Stimulated activated CD8-positive, alpha-beta memory T cell treated with anti-CD3 and anti-CD28 coated beads, Interleukin-15, amount 100 ng/mL, for 24 hours (primary cell): Measurements from ENCODE around the gene HPS1.
A peak's percentile ranks its signal among the peaks of the same experiment; 100 is the strongest.

ENCODE experiments used
- DNase-seq: peaks from one replicate; pipeline ENCODE4 v3.0.0-alpha.2; 2020; ENCODE audit warnings: low read depth

The HPS1 gene

GRCh38 chr10:98446661-98447221 is at the start of gene HPS1:
TSS of gene HPS1 (minus strand) at chr10:98446935. CDS start at chr10:98443240, 3,695 bp downstream.
- peak; percentile 73 for DNase-seq

- no peak for DNase-seq
Measured at GRCh38 chr10:98492763-98493162, 46.0 kb upstream of the HPS1 start.

DNA sequence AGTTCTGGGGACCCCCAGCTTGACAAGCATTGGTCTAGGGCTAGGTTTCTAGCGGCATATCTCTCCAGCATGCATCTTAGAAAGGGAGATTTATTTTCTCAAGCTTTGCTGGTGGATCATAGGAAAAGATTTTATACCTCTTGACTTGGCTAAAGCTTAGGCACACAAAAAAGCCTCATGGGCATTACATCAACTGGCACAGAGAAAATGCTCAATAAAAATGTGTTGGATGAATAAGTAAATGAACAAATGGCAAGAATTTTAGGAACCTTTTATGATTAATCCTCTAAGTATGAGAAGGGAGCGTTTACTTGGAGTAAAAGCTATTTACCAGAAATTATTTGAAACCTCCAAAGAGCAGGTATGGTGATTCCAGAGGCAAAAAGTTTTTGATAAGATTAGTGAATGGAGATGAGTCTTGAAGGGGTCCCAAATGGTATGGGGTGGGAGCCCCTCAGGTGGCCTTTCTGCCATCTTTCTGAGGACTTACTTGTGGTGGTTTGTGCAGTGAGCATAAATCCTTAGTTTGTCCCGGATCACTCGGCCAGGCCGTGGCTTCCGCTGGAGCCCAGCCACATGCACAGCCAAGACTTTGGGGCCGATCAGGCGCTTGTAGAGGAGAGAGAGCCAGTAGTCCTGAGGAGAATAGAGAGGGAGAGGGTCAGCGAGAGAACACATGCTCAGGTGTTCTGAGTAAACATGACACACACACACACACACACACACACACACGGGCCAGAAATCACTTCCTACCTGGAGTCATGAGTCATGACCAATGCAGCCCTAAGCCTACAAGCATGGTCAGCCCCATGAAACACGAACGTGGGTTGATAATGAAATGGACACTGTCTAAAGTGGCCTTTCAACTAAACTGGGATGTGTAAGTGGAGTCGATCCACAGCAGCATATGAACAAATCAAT is 43.1 kb upstream of the HPS1 start:
- no peak for DNase-seq

GRCh38 chr10:98488669-98489430 is 42.1 kb upstream of the HPS1 start:
- no peak for DNase-seq

- DNase-seq: no peak
Measured at GRCh38 chr10:98487649-98488048, 40.9 kb upstream of the HPS1 start.

DNA sequence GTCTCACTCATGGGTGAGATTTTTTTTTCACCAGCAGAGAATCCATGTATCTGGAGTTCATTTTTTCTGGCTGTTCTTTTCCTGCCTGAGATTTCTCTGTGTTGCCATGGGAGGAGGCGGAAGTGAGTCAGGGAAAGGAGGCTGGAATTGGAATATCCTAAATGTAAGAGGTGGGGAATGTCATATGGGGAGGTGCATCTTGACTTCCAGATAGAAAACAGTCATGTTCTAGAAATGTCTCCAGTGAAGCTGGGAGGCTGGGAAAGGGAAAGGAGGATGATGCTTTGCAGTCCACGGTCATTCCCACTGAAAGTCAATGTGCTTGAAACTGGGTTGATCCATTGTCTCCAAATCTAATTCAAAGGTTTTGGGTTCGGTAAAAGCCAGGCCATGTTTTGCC is 39.7 kb upstream of the HPS1 start:
- no peak for DNase-seq

GRCh38 chr10:98485959-98486358 is 39.2 kb upstream of the HPS1 start:
- no peak for DNase-seq

DNA sequence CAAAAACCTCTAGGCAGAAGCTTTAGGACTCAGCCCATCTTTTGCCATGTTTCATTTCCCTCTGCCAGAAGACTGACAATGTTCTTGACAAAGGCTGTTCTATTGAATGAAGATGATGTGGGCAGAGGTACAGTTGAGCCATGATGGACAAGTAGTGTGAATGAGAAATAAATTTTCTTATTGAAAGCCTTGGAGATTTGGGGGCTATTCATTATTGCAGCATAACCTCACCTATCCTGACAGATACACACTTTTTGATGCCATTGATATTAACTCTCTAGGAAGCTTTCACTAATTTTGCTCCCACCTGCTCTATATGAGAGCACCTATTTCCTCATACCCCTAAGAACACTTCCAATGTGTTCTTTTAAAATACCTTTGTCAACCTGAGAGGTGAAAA is 36.9 kb upstream of the HPS1 start:
- DNase-seq: no peak

DNA sequence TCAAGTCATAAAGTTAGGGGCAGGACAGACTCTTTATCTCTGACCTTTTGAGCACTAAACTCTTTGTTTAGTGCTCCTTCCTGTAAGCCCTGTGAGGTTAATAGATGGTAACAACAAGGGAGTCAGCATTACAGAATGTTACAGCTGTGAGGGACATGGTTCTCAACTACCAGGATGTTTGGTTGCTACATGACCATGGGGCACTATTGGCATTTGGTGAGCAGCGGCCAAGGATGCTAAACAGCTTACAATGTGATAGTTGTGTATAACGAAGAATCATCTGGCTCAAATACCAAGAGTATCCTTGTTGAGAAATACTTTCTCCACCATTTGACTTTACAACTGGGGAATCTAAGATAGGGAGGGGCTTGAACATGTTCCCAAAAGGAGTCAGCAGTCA is 35.4 kb upstream of the HPS1 start:
- no peak for DNase-seq

GRCh38 chr10:98481404-98481945 is 34.7 kb upstream of the HPS1 start:
- DNase-seq: no peak

GRCh38 chr10:98478430-98479222 is 31.9 kb upstream of the HPS1 start:
- DNase-seq: no peak

GRCh38 chr10:98477861-98478260 is 31.1 kb upstream of the HPS1 start:
- no peak for DNase-seq

- no peak for DNase-seq
Measured at GRCh38 chr10:98474628-98475027, 27.9 kb upstream of the HPS1 start.

GRCh38 chr10:98472196-98472595 is 25.5 kb upstream of the HPS1 start:
- DNase-seq: no peak

DNA sequence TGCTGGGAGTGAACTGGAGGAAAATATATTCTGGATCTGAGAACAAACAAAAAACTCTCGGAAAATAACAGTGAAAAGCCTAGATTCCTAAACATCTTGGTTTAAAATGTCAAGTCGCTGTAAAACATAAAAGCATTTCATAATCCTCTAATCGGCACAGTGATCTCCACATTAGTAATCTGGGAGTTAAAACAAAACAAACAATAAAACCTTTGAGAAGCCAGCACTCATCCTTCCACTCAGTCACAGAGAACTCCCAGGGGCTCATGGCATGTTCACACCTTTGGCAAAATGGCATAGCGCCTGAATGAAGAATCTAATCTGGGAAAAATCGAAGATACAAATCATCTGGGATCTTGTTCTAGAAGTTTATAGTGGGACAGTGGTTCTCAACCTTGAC is 24.1 kb upstream of the HPS1 start:
- DNase-seq: no peak

DNA sequence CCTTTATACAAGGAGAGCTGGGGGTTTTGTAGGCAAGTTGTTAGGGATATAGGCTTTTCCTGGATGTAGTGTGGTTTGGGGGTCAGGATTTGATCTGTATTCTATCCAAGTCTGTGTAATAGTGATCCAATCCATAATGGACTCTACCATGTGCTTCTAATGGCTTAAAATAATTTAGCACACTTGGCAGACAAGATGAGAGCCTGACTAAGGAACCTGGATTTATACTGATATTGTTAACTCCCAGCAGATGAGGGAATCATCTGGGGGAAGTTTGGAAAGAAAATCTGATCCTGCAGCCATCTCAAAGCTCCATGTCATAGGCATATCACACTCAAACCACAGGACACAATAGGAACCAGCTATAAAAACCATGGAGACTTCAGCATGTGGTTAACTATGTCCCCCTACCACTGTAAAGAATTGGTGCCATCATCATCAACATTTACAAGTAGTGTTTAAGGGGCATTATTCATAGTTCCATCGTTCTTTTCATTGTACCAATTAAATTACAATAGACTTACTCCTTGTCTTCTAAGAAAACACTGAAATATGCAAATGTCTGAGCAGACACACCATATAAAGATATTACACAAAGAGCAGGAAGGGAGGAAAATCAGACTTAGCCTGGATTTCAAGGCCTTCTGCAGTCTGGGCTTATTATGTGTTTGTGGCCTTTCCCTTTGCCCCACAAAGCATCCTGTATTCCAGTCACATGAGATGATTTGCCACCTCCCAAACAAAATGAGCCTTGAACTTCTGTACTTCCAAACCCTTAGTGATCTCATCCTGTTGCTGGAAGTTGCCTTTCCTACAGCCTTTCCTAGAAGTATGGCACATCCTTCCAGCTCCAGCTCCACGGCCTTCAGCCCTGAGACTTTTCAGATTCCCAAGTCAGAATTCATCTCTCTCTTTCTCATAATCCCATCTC is 22.5 kb upstream of the HPS1 start:
- no peak for DNase-seq

DNA sequence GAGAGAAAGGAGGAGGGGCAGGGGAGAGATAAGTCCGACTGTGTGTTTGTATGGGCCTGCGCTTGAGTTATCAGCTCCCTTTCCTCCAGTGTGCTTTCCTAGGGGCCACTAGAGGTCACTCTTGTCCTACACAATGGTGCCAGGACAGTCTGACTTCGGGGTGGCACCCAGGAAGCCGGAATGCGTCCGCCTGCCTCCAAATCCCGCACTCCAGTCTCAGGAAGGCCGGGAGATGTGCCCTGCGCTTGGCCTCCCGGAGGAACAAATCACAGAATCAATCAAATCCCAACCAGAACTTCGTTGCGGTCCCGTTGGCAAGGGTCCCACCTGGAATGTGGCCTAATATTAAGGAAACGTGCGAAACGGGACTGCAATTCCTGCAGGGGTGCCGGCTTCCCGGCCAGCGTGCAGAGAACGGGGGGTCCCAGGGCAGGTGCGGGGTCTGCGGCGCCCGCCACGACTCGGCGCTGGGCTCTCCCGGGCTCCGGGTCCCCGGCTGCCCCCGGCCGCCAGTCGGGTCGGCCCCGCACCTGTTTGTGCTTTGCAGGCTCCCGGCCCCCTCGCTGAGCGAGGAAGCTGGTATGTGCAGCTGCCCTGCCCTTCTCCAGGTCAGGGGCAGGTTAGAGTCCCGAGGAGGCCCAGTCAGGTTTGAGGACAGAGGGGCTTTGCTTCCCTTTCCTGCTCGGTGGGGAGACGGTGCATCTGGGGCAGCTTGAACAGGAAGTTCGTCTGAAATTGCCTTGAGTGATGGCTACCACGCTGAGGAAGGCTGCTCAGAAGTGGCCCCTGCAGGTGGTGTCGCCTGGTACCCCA is 21.0 kb upstream of the HPS1 start:
- no peak for DNase-seq

DNA sequence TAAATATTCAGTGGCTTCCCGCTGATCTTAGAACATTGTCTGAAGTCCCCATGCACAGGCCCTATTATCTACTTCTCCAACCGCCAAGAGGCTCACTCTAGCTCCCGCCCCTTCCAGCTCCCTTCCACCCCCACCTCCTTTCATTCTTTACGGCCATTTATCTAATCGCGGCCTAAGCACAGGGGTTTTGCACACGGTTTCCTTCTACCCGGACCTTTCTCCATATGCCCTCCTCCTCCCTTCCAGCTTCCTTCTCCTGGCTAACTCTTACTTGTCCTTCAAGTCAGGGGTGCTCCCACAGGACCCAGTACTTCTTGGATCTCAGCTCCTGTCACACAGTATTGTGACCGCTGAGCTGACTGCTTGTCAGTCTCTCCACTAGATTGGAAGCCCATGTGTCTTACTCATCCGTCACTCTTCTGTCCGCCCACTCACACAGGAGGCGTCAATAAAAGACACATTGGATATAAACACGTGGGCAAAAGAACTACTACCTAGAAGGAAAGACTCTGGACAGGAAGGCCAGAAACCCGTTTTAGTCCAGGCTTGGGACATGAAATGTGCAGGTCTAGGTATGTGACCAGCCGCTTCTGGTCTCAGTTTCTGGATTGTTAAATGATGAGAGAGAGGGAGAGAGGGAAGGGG is 20.2 kb upstream of the HPS1 start:
- no peak for DNase-seq

- no peak for DNase-seq
Measured at GRCh38 chr10:98465866-98466265, 19.1 kb upstream of the HPS1 start.
